H9 (cell line): ENCODE measurements around the gene ZNF674. TPM values are rescaled to one million over a fixed set of nuclear protein-coding genes. Genes with fewer than 3 reads are reported as not detected.

ENCODE experiments used
- DNase-seq: peaks from one replicate; pipeline ENCODE4 v3.0.0-alpha.2; 2017
- H2AFZ ChIP-seq: one replicate; pipeline ENCODE4 v1.6.1; 2013; ENCODE audit warnings: mild to moderate bottlenecking, low read length, control low read depth, moderate library complexity
- H2AK5ac ChIP-seq: 2 replicates; pipeline ENCODE4 v1.6.1; 2013; ENCODE audit warnings: low read length, control low read depth, mixed read lengths; ENCODE audit not compliant: insufficient read length
- H2BK120ac ChIP-seq: one replicate; pipeline ENCODE4 v1.6.1; 2013; ENCODE audit warnings: low read depth, mild to moderate bottlenecking, low read length, control low read depth, inconsistent platforms; ENCODE audit not compliant: poor library complexity, severe bottlenecking
- H2BK12ac ChIP-seq: 2 replicates; pipeline ENCODE4 v1.6.1; 2013; ENCODE audit warnings: low read length, control low read depth, mixed read lengths, low read depth; ENCODE audit not compliant: insufficient read length
- H2BK15ac ChIP-seq: 2 replicates; pipeline ENCODE4 v1.6.1; 2013; ENCODE audit warnings: low read depth, low read length, control low read depth
- H2BK20ac ChIP-seq: one replicate; pipeline ENCODE4 v1.6.1; 2013; ENCODE audit warnings: low read depth, mild to moderate bottlenecking, low read length, control low read depth, inconsistent platforms; ENCODE audit not compliant: poor library complexity, severe bottlenecking
- H2BK5ac ChIP-seq: 2 replicates; pipeline ENCODE4 v1.6.1; 2013; ENCODE audit warnings: low read length, control low read depth, mixed read lengths; ENCODE audit not compliant: insufficient read length
- H3K14ac ChIP-seq: 2 replicates; pipeline ENCODE4 v1.6.1; 2013; ENCODE audit warnings: low read length, control low read depth; ENCODE audit not compliant: insufficient read depth
- H3K18ac ChIP-seq: 2 replicates; pipeline ENCODE4 v1.6.1; 2013; ENCODE audit warnings: low read depth, mild to moderate bottlenecking, mixed read lengths, low read length, control low read depth; ENCODE audit not compliant: insufficient read length
- H3K23ac ChIP-seq: 2 replicates; pipeline ENCODE4 v1.6.1; 2013; ENCODE audit warnings: low read length, control low read depth, mixed read lengths, low read depth; ENCODE audit not compliant: insufficient read length
- H3K23me2 ChIP-seq: 2 replicates; pipeline ENCODE4 v1.6.1; 2013; ENCODE audit warnings: low read depth, mild to moderate bottlenecking, mixed read lengths, low read length, control low read depth; ENCODE audit not compliant: insufficient read length, poor library complexity, severe bottlenecking
- H3K27ac ChIP-seq: 2 replicates; pipeline ENCODE4 v1.5.1; 2013; ENCODE audit warnings: low read length, control low read depth, mixed read lengths, low read depth; ENCODE audit not compliant: insufficient read length
- H3K27me3 ChIP-seq: 2 replicates; pipeline ENCODE4 v1.6.1; 2013; ENCODE audit warnings: low read length, control low read depth, inconsistent platforms; ENCODE audit not compliant: insufficient read depth
- H3K4ac ChIP-seq: 2 replicates; pipeline ENCODE4 v1.6.1; 2013; ENCODE audit warnings: low read depth, mild to moderate bottlenecking, control low read depth, inconsistent platforms, low read length, moderate library complexity
- H3K4me1 ChIP-seq: 2 replicates; pipeline ENCODE4 v1.6.1; 2013; ENCODE audit warnings: low read length, control low read depth, inconsistent platforms; ENCODE audit not compliant: insufficient read depth
- H3K4me2 ChIP-seq: 2 replicates; pipeline ENCODE4 v1.6.1; 2013; ENCODE audit warnings: low read length, control low read depth, mixed read lengths; ENCODE audit not compliant: insufficient read length, insufficient read depth
- H3K56ac ChIP-seq: 2 replicates; pipeline ENCODE4 v1.6.1; 2013; ENCODE audit warnings: low read depth, mild to moderate bottlenecking, mixed read lengths, low read length, control low read depth; ENCODE audit not compliant: insufficient read length
- H3K79me1 ChIP-seq: 2 replicates; pipeline ENCODE4 v1.6.1; 2013; ENCODE audit warnings: low read depth, mild to moderate bottlenecking, moderate library complexity, low read length, control low read depth, inconsistent platforms; ENCODE audit not compliant: insufficient read depth, poor library complexity, severe bottlenecking
- H3K79me2 ChIP-seq: 2 replicates; pipeline ENCODE4 v1.6.1; 2013; ENCODE audit warnings: low read length, control low read depth, inconsistent platforms; ENCODE audit not compliant: insufficient read depth
- H3K9ac ChIP-seq: 2 replicates; pipeline ENCODE4 v1.6.1; 2013; ENCODE audit warnings: low read length, control low read depth, mixed read lengths; ENCODE audit not compliant: insufficient read length; ENCODE audit errors: extremely low read depth
- H3K9me3 ChIP-seq: one replicate; pipeline ENCODE4 v1.6.1; 2013; ENCODE audit warnings: low read depth, low read length, inconsistent platforms; ENCODE audit not compliant: control insufficient read depth
- H3T11ph ChIP-seq: one replicate; pipeline ENCODE4 v1.6.1; 2013; ENCODE audit warnings: mild to moderate bottlenecking, low read length, control low read depth, inconsistent platforms
- H4K20me1 ChIP-seq: one replicate; pipeline ENCODE4 v1.6.1; 2013; ENCODE audit not compliant: control insufficient read depth, insufficient read length, insufficient read depth
- H4K5ac ChIP-seq: 2 replicates; pipeline ENCODE4 v1.6.1; 2013; ENCODE audit warnings: low read depth, mild to moderate bottlenecking, mixed read lengths, low read length, control low read depth; ENCODE audit not compliant: insufficient read length
- H4K8ac ChIP-seq: replicated peaks from 2 replicates; pipeline ENCODE4 v1.6.1; 2013; ENCODE audit warnings: low read length, control low read depth, mixed read lengths, low read depth; ENCODE audit not compliant: insufficient read length
- H4K91ac ChIP-seq: 2 replicates; pipeline ENCODE4 v1.6.1; 2013; ENCODE audit warnings: low read depth, mild to moderate bottlenecking, moderate library complexity, mixed read lengths, low read length, control low read depth; ENCODE audit not compliant: insufficient read length
- H3K27ac Mint-ChIP-seq, 3 experiments: 2 replicates in 2 of 3; 3 replicates in 1 of 3; pipeline ENCODE4 v1.8.0; 2020 to 2021; ENCODE audit warnings: mixed read lengths in 3 of 3, mild to moderate bottlenecking in 1 of 3, moderate library complexity in 1 of 3
- H3K27me3 Mint-ChIP-seq: 2 replicates; pipeline ENCODE4 v1.8.0; 2021; ENCODE audit warnings: low read depth, mild to moderate bottlenecking, moderate library complexity, mixed read lengths
- H3K36me3 Mint-ChIP-seq, 3 experiments: 2 replicates in 2 of 3; 3 replicates in 1 of 3; pipeline ENCODE4 v1.8.0; 2020 to 2021; ENCODE audit warnings: low read depth in 3 of 3, mixed read lengths in 3 of 3; ENCODE audit not compliant: insufficient read depth in 1 of 3
- H3K4me1 Mint-ChIP-seq, 2 experiments: 2 replicates each; pipeline ENCODE4 v1.8.0; 2020; ENCODE audit warnings: mixed read lengths in 2 of 2
- H3K4me3 Mint-ChIP-seq, 2 experiments: 2 replicates in 1 of 2; 3 replicates in 1 of 2; pipeline ENCODE4 v1.8.0; 2020 to 2021; ENCODE audit warnings: mild to moderate bottlenecking in 2 of 2, mixed read lengths in 2 of 2, moderate library complexity in 1 of 2
- H3K9me3 Mint-ChIP-seq, 2 experiments: 2 replicates in 1 of 2; 3 replicates in 1 of 2; pipeline ENCODE4 v1.8.0; 2020; ENCODE audit warnings: mild to moderate bottlenecking in 2 of 2, mixed read lengths in 2 of 2, moderate library complexity in 1 of 2
- CTCF ChIP-seq: fragments of 200-600 bp; sonication (generic); conservative IDR thresholded peaks from 3 replicates; pipeline ENCODE4 v1.8.0; 2021; ENCODE audit warnings: antibody characterized with exemption, mild to moderate bottlenecking
- WGBS: extraction: QIAGEN DNeasy Blood & Tissue Kit; methylation state at CpG from one replicate; pipeline ENCODE4 v1.1.7; 2013; ENCODE audit warnings: missing lambda C conversion rate, low lambda C conversion rate, mixed read lengths; ENCODE audit not compliant: insufficient read length; ENCODE audit errors: extremely low coverage; 5-methylcytosine and 5-hydroxymethylcytosine counted together
- total RNA-seq: library from RNA; stranded (reverse); gene quantifications from 2 replicates; pipeline ENCODE4 v1.2.1, GENCODE V29; 2021

ZNF674 gene
- total RNA-seq, 1 experiment from 2014 or later = 10.1 TPM

- Histone ChIP-seq H3K18ac (no peak overlapping the region), H3K14ac (no peak overlapping the region), H4K5ac (no peak overlapping the region), H3K27ac (no peak overlapping the region), H3K56ac (no peak overlapping the region), H2BK15ac (no peak overlapping the region), H2BK20ac (no peak overlapping the region), H3T11ph (no peak overlapping the region), H3K79me1 (no peaks in the 10 kb centered on the region), H3K9me3 (peaks cover 15% of the 10 kb centered on the region), H3K4me2 (no peak overlapping the region), H3K23me2 (no peaks in the 10 kb centered on the region), H4K8ac (no peak overlapping the region), H4K20me1 (no peaks in the 10 kb centered on the region), H2BK5ac (no peak overlapping the region), H2AK5ac (no peak overlapping the region), H2AFZ (no peak overlapping the region), H3K9ac (no peak overlapping the region), H4K91ac (no peak overlapping the region), H3K27me3 (no peaks in the 10 kb centered on the region), H3K4me1 (no peaks in the 10 kb centered on the region), H3K4ac (no peak overlapping the region), H2BK12ac (no peak overlapping the region), H2BK120ac (no peak overlapping the region), H3K79me2 (no peaks in the 10 kb centered on the region), H3K23ac (no peak overlapping the region)
- Mint-ChIP-seq H3K9me3 (peaks cover 60 to 66% of the 10 kb centered on the region in 2 experiments), H3K27me3 (no peaks in the 10 kb centered on the region), H3K27ac (no peak overlapping the region), H3K4me3 (no peak overlapping the region), H3K36me3 (peaks cover 11 to 14% (median 14%) of the 10 kb centered on the region in 3 experiments), H3K4me1 (peaks cover 0 to 8% of the 10 kb centered on the region in 2 experiments; a peak in 2 of 4 replicates)
- DNase-seq = no peak
- no CpG with 5 or more reads among the region's 3 CpGs for WGBS
- TF ChIP-seq CTCF = no peak
Observed at GRCh38 chrX:46559062-46559461, 13.8 kb upstream of the ZNF674 start.
